Omental fat pad (tissue), 4 donors: ENCODE results near the gene MYBPC3. TPM values are rescaled to one million over a fixed set of nuclear protein-coding genes. Genes with fewer than 3 reads are reported as not detected.

ENCODE experiments used
- ATAC-seq: fragments of 150-250 bp; one replicate; pipeline ENCODE4 v1.9.1; 2016; ENCODE audit warnings: mild to moderate bottlenecking, moderate library complexity; ENCODE audit not compliant: low FRiP score
- DNase-seq: peaks from one replicate; pipeline ENCODE4 v3.0.0-alpha.2; 2019; ENCODE audit warnings: low spot score
- CTCF ChIP-seq, 3 donors: fragments of 450-650 bp; IDR thresholded peaks; one replicate each; pipeline ENCODE4 v1.5.1; 2016 to 2017; ENCODE audit warnings: antibody characterized with exemption in 3 of 3, mild to moderate bottlenecking in 3 of 3, moderate library complexity in 2 of 3
- total RNA-seq, 4 donors: library from RNA; depleted of rRNA; stranded (reverse); fragments of >200 nt; gene quantifications; one replicate each; pipeline ENCODE4 v1.1.0, GENCODE V29; 2016

MYBPC3 gene
- total RNA-seq: under 1 TPM; 0.19 to 0.79 (median 0.21) TPM

GRCh38 chr11:47352556-47352955 lies at the start of gene MYBPC3:
Gene MYBPC3 (minus strand): TSS chr11:47352702. CDS start chr11:47352647, 55 bp downstream.
- TF ChIP-seq CTCF (IDR thresholded peaks at IDR 0.05): no peak
- DNase-seq: no peak
- no peak for ATAC-seq

GRCh38 chr11:47400768-47401279 lies 48.3 kb upstream of the MYBPC3 start:
- DNase-seq (no peak), ATAC-seq (no peak)
- TF ChIP-seq CTCF (IDR thresholded peaks at IDR 0.05): no peak

- peak; percentile 62 for ATAC-seq
- no peak for DNase-seq
- TF ChIP-seq CTCF (IDR thresholded peaks at IDR 0.05): no peak
Measured at GRCh38 chr11:47399860-47400767, 47.6 kb upstream of the MYBPC3 start.

- ATAC-seq (no peak), DNase-seq (no peak)
- TF ChIP-seq CTCF (IDR thresholded peaks at IDR 0.05): no peak
Measured at GRCh38 chr11:47398551-47398950, 46.0 kb upstream of the MYBPC3 start.

GRCh38 chr11:47398011-47398410 lies 45.5 kb upstream of the MYBPC3 start:
- no peak for DNase-seq
- TF ChIP-seq CTCF (IDR thresholded peaks at IDR 0.05): no peak
- no peak for ATAC-seq

- ATAC-seq: no peak
- DNase-seq: no peak
- no peak for TF ChIP-seq CTCF (IDR thresholded peaks at IDR 0.05)
Measured at GRCh38 chr11:47396049-47396320, 43.5 kb upstream of the MYBPC3 start.
